ENCODE results near the gene PRPSAP1. TPM values are rescaled to one million over a fixed set of nuclear protein-coding genes. Genes with fewer than 3 reads are reported as not detected.
"Not testable (repeated sequence)": the region's sequence is repeated elsewhere in the genome, so short reads cannot be mapped to it uniquely, and the experiment has no call there.

Gene PRPSAP1
- total RNA-seq, 1 donor = 39.6 TPM

DNA sequence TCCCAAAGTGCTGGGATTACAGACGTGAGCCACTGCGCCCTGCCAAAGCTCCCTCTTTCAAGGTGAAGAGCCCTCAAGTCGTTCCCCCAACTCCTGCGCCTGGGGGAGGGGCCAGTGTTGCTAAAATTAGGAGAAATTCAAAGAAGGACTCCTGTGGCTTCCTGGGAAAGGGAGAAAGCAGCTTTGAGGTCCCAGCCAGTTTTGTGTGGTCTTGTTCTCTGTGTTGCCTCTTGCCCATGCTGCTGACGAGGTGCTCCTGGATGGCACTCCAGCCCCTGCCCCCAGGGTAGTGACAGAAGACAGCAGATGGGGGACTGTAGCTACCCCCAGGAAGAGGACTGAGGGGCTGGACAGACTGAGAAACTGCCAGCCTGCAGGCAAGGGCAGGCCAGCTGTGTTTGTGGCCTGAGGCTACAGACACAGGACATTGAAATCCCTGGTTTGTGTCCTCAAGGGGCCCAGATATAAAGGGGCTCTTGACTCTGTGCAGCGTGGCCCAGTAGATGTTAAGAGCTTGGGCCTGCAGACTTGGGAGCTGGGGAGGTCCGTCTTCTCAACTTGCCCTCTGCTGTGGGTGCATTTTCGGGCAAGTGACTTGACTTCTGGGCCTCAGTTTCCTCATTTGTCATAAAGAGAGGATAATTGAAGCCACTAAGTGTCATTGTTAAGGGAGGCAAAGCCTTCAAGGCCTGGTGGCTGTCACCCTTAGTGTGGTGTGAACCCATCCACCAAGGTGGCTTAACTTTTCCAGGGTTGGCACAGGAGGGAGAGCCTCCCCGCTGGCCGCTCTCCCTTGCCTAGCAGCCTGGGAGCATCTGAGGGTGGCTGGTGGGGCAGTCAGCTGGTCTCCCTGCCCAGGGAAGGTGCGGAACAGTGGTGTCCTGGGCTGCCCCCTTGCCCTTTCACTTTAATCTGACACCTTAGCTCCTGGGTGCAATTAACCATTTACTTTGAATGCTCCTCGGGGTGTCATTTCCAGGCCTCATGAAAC, 84.4 kb downstream of the PRPSAP1 start:
- DNase-seq (ENCODE audit: low read depth in 2 of 3, low spot score in 2 of 3) = no peak

DNA sequence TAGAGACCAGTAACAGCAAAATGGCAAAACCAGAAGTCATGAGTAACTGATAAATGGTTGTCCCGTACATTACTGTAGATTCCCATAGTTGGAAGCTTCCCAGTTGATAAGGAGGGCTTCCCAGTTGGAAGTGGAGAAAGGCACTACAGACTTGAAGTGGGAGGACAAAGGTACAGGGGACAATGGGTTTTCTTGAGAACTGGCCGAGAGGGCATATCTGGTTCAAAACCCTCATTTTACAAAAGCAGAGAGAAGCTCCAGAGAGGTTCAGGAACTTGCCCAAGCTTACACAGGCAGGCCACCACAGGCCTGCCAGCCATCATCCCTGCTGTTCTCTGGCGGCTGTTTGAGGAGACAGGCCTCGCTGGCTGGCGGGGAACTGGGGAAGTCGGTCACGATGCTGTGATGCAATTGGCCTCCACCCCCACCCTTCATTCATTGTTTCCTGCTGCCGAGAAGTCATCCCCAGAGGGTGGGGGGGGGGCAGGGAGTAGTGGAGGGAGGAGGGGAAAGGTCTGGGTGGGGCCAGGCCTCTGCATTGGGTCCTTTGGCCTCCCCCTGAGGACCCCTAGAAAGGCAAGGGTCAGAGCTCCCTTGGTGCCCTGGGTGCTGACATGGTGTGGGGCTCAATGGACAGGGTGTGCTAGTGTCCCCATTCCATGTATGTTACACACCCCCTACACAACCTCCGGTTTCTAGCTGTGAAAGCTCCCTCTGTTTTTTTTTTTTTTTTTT, 85.5 kb downstream of the PRPSAP1 start:
- DNase-seq (ENCODE audit: low read depth in 2 of 3, low spot score in 2 of 3) = peak in 2 of 3 donors; percentile 71 to 77

DNA sequence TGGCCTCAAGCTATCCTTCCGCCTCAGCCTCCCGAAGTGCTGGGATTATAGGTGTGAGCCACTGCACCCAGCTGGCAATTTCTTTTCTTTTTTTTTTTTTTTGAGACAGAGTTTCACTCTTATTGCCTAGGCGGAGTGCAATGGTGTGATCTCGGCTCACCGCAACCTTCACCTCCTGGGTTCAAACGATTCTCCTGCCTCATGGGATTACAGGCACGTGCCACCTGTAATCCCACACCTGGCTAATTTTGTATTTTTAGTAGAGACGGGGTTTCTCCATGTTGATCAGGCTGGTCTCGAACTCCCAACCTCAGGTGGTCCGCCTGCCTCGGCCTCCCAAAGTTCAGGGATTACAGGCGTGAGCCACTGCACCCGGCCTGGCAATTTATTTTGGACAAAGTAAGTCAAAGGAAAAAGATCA, 86.1 kb downstream of the PRPSAP1 start:
- not testable (repeated sequence) for DNase-seq (ENCODE audit: low read depth in 2 of 3, low spot score in 2 of 3)

DNA sequence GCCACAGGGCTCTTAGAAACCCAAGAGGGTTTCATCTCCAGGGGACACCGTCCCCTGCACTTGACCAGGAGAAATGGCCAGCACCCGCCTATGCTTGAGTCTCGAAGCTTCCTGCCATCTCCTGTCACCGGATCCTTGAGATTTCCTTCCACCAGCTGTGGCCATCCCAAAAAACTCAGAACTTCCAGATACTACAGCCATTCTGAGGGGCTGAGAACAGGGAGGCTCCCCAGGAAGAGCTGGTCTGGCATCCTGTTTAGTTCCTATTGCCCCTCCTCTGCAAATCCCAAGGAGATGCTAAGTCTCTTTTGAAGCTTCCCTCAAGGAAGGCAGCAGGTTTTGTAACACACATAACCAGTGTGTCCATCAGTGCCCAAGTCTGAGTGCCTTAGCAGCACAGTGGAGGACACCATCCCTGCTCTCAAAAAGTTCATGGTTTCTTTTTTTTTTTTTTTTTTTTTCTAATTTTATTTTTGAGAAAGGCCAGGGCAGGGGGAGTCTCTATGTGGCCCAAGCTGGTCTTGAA, 86.6 kb downstream of the PRPSAP1 start:
- DNase-seq (ENCODE audit: low read depth in 2 of 3, low spot score in 2 of 3) = no peak

DNA sequence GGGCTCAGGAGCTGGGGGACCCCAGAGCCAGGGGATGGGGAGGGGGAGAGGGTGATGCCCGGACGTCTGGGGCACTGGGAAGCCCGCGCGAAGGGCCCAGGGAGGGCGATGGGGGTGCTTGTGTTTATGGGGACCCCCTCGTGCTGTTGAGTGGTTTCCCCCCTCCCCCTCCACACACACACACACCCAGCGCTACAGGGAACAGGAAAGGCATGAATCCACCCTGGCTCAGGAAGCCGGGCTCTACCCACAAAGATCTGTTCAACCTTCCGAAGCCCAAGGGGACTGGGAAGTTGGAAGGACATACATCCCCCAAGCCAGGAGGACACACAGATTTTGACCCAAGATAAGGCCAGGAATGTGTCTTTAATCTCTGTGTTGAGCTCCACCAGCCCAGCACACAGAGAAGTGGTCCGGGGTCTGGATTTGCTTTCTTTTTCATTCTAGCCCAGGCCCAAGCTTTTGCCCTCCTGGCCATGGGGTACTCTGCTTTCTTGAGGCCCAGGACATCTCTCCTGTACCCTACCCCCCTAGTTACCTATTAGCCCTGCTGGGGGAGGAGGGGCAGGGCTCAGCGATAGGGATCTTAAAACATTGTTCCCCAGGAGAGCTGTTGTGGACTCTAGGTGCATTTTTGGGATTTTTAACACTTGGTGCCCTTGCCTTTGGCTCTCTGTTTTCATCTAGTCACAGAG, 87.3 kb downstream of the PRPSAP1 start:
- no peak for DNase-seq (ENCODE audit: low read depth in 2 of 3, low spot score in 2 of 3)

DNA sequence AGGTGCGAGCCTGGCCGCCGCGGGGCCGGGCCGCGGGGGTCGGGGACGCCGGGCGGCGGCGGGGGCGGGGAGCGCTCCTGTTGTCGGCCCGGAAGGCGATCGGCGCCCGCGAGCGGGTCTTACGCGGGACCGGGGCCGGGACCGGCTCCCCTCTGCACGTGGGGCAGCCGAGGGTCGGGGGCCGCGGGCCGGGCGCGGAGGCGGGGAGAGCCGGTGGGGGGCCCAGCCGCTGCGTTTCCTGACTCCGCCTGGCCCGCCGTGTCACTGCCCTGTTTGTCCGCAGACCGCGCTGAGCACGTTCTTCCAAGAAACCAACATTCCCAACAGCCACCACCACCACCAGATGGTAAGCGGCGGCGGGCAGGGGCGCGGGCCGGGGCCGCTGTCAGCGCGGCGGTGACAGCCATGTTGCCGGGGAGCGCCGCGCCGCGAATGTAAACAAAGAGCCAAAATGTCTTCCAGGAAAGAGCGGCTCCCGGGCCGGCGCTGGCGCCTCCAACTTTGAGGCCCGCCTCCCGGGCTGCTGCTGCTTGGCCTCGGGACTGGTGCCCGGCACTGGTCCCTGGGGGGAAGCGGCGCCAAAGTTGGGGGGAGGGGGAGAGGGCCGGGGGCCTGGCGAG, 88.0 kb downstream of the PRPSAP1 start:
- peak in 1 of 3 donors; percentile 47 for DNase-seq (ENCODE audit: low read depth in 2 of 3, low spot score in 2 of 3)

DNA sequence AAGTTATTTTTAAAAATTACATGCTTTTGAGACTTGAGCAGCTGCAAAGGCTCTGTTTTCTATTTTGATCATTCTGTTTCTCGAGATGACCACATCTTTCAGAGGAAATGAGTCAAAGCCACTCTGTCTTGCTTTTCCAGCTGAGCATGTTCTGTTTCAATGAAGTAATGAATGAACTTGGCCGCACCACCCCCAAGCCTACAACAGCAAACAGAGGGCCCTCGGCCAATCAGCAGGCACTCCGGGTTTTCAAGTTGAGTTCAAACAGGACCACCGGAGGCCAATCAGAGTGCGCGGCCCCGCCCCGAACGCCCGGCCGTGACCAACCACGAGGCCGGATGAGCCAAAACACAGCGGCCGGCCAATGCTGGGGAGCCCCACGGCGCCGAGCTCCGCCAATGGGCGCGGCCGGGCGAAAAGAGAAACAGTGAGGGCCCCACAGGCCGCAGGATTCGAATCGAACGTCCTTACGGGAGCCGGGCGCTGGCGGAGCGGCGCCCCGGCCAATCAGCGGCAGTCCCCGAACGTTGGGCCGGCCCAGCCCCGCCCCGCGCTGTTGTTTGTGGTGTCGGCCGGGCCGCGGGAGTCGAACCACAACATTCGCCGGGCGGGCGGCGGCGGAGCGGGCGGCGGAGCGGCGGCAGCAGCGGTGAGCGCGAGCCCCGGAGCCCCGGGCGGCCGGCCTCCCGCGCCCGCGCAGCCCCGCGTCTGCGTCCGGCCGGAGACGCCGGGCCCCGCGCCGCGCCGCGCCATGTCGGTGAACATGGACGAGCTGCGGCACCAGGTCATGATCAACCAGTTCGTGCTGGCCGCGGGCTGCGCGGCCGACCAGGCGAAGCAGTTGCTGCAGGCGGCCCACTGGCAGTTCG, 88.7 kb downstream of the PRPSAP1 start, which contains the start of gene UBALD2:
UBALD2 (plus strand) TSS at position 594 of the 869 bp plus-strand sequence; CDS start at position 752, 158 bp downstream.
- DNase-seq (ENCODE audit: low read depth in 2 of 3, low spot score in 2 of 3) = peak; percentile 95 to 99 (median 99)

DNA sequence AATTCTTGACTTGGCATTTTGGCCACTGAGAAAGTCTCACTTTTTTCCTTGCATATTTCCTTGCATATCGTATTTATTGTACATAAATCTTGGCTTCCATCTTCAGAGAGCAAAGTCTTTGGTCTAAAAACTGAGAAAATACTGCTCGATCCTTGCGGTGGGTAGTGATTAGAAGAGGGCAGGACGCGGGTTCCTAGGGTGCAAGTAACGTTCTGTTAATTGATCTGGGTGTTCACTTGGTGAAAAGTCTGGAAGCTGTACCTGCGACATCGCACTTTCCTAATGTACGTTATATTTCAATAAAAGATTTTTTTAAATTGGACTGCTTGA, 89.3 kb downstream of the PRPSAP1 start:
- no peak for DNase-seq (ENCODE audit: low read depth in 2 of 3, low spot score in 2 of 3)

DNA sequence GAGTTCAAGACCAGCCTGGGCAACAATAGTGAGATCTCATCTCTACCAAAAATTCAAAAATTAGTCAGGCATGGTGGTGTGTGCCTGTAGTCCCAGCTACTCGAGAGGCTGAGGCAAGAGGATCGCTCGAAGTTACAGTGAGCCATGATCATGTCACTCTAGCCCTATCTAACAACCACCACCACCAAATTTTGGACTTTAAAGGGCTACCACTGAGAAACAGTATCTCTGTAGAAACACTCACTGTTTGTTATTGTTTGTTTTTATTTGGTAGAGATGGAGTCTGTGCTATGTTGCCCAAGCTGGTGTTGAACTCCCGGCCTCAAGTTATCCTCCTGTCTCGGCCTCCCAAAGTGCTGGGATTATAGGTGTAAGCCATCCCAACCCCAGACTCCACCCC, 89.8 kb downstream of the PRPSAP1 start:
- no peak for DNase-seq (ENCODE audit: low read depth in 2 of 3, low spot score in 2 of 3)

DNA sequence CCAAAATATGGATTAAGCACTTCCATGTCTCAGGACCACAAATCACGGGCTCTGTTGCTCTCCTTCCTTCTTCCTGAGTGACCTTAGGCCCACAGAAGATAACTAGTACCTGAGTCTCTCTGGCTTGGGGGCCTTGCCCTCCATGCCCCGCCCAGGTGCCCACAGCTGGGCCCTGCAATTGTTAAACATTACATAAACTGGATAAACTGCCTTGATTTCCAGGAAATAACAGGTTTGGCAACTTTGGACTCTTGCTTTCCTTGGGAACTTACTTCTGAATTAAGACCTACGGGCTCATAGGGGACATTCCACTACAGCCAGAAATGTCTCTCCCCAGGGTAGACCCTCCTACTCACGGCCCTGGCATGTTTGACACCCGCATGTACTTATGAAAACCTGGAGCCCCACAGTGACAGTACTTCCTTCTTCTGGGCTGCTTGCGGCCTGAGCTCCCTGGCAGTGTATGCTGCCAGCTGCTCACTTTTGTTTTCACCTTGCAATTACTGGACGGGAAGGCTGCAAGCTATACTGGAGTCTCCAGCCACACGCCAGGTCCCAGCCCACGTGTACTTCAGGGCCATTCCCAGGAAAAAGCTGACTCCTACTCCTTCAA, 90.9 kb downstream of the PRPSAP1 start:
- peak in 2 of 3 donors; percentile 73 to 82 for DNase-seq (ENCODE audit: low read depth in 2 of 3, low spot score in 2 of 3)

DNA sequence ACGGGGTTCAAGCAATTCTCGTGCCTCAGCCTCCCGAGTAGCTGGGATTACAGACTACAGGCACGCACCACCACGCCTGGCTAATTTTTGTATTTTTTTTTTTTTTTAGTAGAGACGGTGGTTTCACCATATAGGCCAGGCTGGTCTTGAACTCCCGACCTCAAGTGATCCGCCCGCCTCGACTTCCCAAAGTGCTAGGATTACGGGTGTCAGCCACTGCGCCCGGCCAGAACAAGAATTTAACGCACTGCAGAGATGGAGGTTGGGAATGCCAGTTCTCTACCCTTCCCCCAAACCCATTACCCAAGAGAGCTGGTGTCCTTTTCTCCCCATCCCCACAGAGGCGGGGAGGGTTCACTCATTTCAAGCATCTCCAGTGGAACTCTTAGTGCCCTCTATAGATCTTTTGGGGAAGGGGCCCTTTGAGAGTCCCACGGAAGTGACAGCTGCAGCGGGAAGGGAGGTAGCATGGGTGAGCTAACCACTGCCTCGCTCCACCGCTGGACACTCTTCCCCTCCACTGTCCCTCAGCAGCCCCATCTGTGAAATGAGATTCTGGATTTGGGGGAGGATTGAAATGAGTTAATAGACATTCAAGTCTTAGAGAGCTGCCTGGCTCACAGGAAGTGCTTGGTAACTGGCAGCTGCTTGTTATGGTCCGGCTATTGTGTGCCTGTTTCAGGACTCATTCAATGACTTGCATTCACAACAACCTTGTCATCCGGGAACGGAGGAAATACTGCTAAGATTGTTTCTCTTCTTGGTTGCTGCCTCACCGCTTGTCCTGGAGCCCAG, 92.1 kb downstream of the PRPSAP1 start:
- peak in 1 of 3 donors; percentile 62 for DNase-seq (ENCODE audit: low read depth in 2 of 3, low spot score in 2 of 3)

DNA sequence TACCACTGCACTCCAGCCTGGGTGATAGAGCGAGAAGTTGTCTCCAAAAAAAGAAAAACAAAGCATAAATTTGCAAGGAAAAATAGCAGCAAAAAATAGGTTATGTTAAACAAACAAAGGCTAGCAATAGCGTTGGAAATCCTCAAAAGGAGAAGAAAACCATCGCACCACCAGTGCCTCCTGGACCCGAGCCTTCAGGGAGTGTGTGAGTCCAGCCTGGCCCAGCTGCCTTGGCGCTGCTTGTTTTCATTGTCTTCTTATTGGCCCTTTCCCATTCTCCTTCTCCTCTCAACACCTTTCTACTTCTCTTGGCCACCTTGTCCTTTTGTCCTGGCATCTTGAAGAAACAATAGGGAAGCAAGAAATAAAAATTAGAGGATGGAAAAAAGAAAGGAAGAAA, 93.0 kb downstream of the PRPSAP1 start:
- DNase-seq (ENCODE audit: low read depth in 2 of 3, low spot score in 2 of 3) = no peak

DNA sequence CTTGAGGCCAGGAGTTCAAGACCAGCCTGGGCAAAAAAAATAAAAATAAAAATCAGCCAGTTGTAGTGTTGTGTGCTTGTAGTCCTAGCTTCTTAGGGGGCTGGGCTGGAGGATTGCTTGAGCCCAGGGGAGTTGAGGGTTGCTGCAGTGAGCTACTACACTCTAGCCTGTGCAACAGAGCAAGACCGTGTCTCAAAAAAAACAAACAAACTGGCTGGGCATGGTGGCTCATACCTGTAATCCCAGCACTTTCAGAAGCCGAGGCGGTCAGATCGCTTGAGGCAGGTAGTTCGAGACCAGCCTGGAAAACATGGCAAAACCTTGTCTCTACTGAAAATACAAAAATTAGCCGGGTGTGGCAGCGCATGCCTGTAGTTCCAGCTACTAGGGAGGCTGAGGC, 93.5 kb downstream of the PRPSAP1 start:
- DNase-seq (ENCODE audit: low read depth in 2 of 3, low spot score in 2 of 3) = no peak

Small RNAs within 50 kb of the gene (small RNA-seq; reads per million reads assigned to genes)
- gene RF00019 = not detected
- not detected for gene RNU6-24P

Other genes with a start within 250 kb of the PRPSAP1 start
- 4.6 TPM for gene FOXJ1, start 212.7 kb downstream of the PRPSAP1 start, total RNA-seq
- gene RNF157, start 113.4 kb downstream of the PRPSAP1 start, total RNA-seq = 0.27 TPM
- gene UBALD2, start 88.6 kb downstream of the PRPSAP1 start, total RNA-seq = 31.0 TPM
- 3.0 TPM for gene QRICH2, start 45.6 kb downstream of the PRPSAP1 start, total RNA-seq
- 7.5 TPM for gene SPHK1, start 30.7 kb upstream of the PRPSAP1 start, total RNA-seq
- gene UBE2O, start 99.2 kb upstream of the PRPSAP1 start, total RNA-seq = 46.3 TPM
- gene AANAT, start 113.7 kb upstream of the PRPSAP1 start, total RNA-seq = under 0.01 TPM
- gene RHBDF2, start 147.5 kb upstream of the PRPSAP1 start, total RNA-seq = 13.7 TPM
- 1.1 TPM for gene CYGB, start 183.8 kb upstream of the PRPSAP1 start, total RNA-seq
- gene PRCD, start 186.1 kb upstream of the PRPSAP1 start, total RNA-seq = 0.81 TPM
- 0.81 TPM for gene ST6GALNAC2, start 231.9 kb upstream of the PRPSAP1 start, total RNA-seq